NCI-H187 (cell line): ENCODE measurements around the gene TXNDC16.

Experiments
- DNase-seq, 2 experiments: peaks; one replicate each; lab custom pipeline; 2025; lab: John Stamatoyannopoulos, UW

TXNDC16 gene

GRCh38 chr14:52391881-52392615 lies 160.3 kb downstream of the TXNDC16 start:
- no peak for DNase-seq
